ENCODE measurements around the gene MAD1L1.

DNA sequence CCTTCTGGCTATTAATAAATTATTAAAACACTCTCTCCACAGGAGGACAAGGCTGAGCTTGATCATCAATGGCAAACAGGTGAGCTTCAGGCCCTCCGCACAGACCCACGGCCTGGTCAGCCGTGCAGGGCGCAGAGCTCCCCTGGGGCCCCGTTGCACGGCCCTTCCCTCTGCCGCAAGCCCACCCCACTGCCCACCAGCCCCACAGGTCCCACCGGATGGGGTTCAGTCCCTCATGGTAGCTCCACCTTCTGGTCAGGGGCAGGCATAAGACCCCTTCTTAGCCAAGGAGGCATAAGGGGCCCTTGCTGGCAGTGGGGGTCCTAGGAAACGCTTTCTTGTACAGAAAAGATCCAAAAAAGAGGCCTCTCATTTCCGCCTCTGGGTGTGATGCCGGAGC, 84.6 kb downstream of the MAD1L1 start:
- TF ChIP-seq CTCF (IDR thresholded peaks at IDR 0.05) = peak in 1 of 12 donors; percentile 7
- no peak for TF ChIP-seq POLR2A (IDR thresholded peaks at IDR 0.05)
